GM12878 (cell line): ENCODE results near the gene GZMB. TPM values are rescaled to one million over a fixed set of nuclear protein-coding genes. Genes with fewer than 3 reads are reported as not detected.

ENCODE experiments used
- ATAC-seq: fragments of 200-7000 bp; cut with Tn5 transposase; 3 replicates; pipeline ENCODE4 v1.9.1; 2020; ENCODE audit warnings: mild to moderate bottlenecking, moderate library complexity
- BruUV-seq: library from RNA; stranded (reverse); fragments of 400-500 nt; replicated peaks from 2 replicates; lab custom pipeline; 2021; lab: Mats Ljungman, UMichigan
- CTCF ChIA-PET: fragments of 300-600 bp; sonication (Branson Sonifier 250); formaldehyde crosslinking; extraction: SDS; loops from one replicate; lab custom pipeline; 2021; ENCODE audit warnings: inconsistent platforms; lab: Yijun Ruan, JAX
- POLR2A ChIA-PET: fragments of 350-600 bp; formaldehyde crosslinking; extraction: SDS; loops from one replicate; lab custom pipeline; 2021; ENCODE audit warnings: inconsistent platforms; lab: Charles Lee
- RAD21 ChIA-PET: fragments of 300-600 bp; sonication (Branson Sonifier 250); formaldehyde crosslinking; loops from one replicate; lab custom pipeline; 2023; ENCODE audit warnings: antibody characterized with exemption; ENCODE audit not compliant: unreplicated experiment; lab: Charles Lee
- SMC1A ChIA-PET: fragments of 300-600 bp; sonication (Branson Sonifier 250); formaldehyde crosslinking; loops from one replicate; lab custom pipeline; 2023; ENCODE audit not compliant: unreplicated experiment, uncharacterized antibody; lab: Charles Lee
- DNase-seq: peaks from one replicate; pipeline ENCODE4 v3.0.0-alpha.2; 2011; ENCODE audit warnings: low read depth, low spot score
- FAIRE-seq: peaks from 3 replicates; lab custom pipeline; 2011; peaks lifted over from hg19 to GRCh38; lab: Jason Lieb, UNC
- H2AFZ ChIP-seq: 2 replicates; pipeline ENCODE4 v1.6.0; 2011; ENCODE audit warnings: low read depth, low read length, control low read depth; ENCODE audit not compliant: control insufficient read depth
- H3K27ac ChIP-seq: 2 replicates; pipeline ENCODE4 v1.5.1; 2011; ENCODE audit warnings: control low read depth; ENCODE audit not compliant: control insufficient read depth, insufficient read depth
- H3K27me3 ChIP-seq, 2 experiments: replicated peaks in 1 of 2; 2 replicates each; pipeline versions ENCODE4 v1.6.0 to v1.6.1; 2011; ENCODE audit warnings: low read length in 1 of 2; ENCODE audit not compliant: control insufficient read depth in 2 of 2, insufficient read depth in 2 of 2
- H3K36me3 ChIP-seq, 2 experiments: 2 replicates each; pipeline ENCODE4 v1.5.1; 2011; ENCODE audit warnings: low read length in 1 of 2; ENCODE audit not compliant: control insufficient read depth in 2 of 2, insufficient read depth in 2 of 2
- H3K4me1 ChIP-seq: 2 replicates; pipeline ENCODE4 v1.6.1; 2011; ENCODE audit warnings: mild to moderate bottlenecking, low read length, moderate library complexity, mixed read lengths; ENCODE audit not compliant: control insufficient read depth, insufficient read depth
- H3K4me2 ChIP-seq: 2 replicates; pipeline ENCODE4 v1.6.0; 2011; ENCODE audit warnings: control low read depth; ENCODE audit not compliant: control insufficient read depth, insufficient read depth
- H3K4me3 ChIP-seq: fragments of 200-600 bp; sonication (generic); 2 replicates; pipeline ENCODE4 v1.5.1; 2016
- H3K79me2 ChIP-seq: 2 replicates; pipeline ENCODE4 v1.6.0; 2011; ENCODE audit warnings: low read length; ENCODE audit not compliant: control insufficient read depth, insufficient read depth
- H3K9ac ChIP-seq: 2 replicates; pipeline ENCODE4 v1.8.0; 2011; ENCODE audit warnings: low read length, control low read depth, mixed read lengths; ENCODE audit not compliant: control insufficient read depth, insufficient read depth
- H3K9me3 ChIP-seq: replicated peaks from 3 replicates; pipeline ENCODE4 v1.5.1; 2011; ENCODE audit warnings: mild to moderate bottlenecking, low read length; ENCODE audit not compliant: control insufficient read depth, insufficient read depth
- H4K20me1 ChIP-seq: 2 replicates; pipeline ENCODE4 v1.6.0; 2011; ENCODE audit not compliant: control insufficient read depth, insufficient read depth
- BRCA1 ChIP-seq: IDR thresholded peaks from 2 replicates; pipeline ENCODE4 v1.6.1; 2011; ENCODE audit warnings: low read depth, low read length, improper control_type of control experiment
- CHD2 ChIP-seq: IDR thresholded peaks from 2 replicates; pipeline ENCODE4 v1.6.1; 2011; ENCODE audit warnings: low read depth, low read length, improper control_type of control experiment, borderline replicate concordance
- CTCF ChIP-seq, 3 experiments: IDR thresholded peaks in 2 of 3; conservative IDR thresholded peaks in 1 of 3; 2 replicates each; pipeline ENCODE4 v1.5.1; 2011; ENCODE audit warnings: low read depth in 3 of 3, low read length in 3 of 3, mild to moderate bottlenecking in 3 of 3, control low read depth in 2 of 3, moderate library complexity in 2 of 3, inconsistent platforms in 1 of 3, mixed read lengths in 1 of 3; ENCODE audit not compliant: control insufficient read depth in 2 of 3, insufficient read depth in 1 of 3; ENCODE audit errors: extremely low read depth in 1 of 3
- HDAC6 ChIP-seq: fragments of 200-600 bp; sonication (generic); IDR thresholded peaks from one replicate; pipeline ENCODE4 v1.8.0; 2017; ENCODE audit warnings: antibody characterized with exemption; ENCODE audit not compliant: unreplicated experiment
- HDGF ChIP-seq: fragments of 450-650 bp; IDR thresholded peaks from 2 replicates; pipeline ENCODE4 v1.6.1; 2016; ENCODE audit warnings: antibody characterized with exemption
- IKZF2 ChIP-seq, 2 experiments: fragments of 450-650 bp; IDR thresholded peaks; 2 replicates each; pipeline ENCODE4 v1.6.1; 2017; ENCODE audit warnings: mild to moderate bottlenecking in 2 of 2, moderate library complexity in 2 of 2
- IRF5 ChIP-seq: fragments of 450-650 bp; IDR thresholded peaks from 2 replicates; pipeline ENCODE4 v1.6.1; 2017; ENCODE audit warnings: borderline replicate concordance
- POLR2A ChIP-seq: IDR thresholded peaks from 2 replicates; pipeline ENCODE4 v1.6.1; 2011; ENCODE audit warnings: low read depth, mild to moderate bottlenecking, low read length
- RELB ChIP-seq: fragments of 450-650 bp; IDR thresholded peaks from 2 replicates; pipeline ENCODE4 v1.6.1; 2017; ENCODE audit warnings: low read depth, mild to moderate bottlenecking, moderate library complexity
- RFX5 ChIP-seq: IDR thresholded peaks from 2 replicates; pipeline ENCODE4 v1.6.1; 2011; ENCODE audit warnings: low read depth, low read length, improper control_type of control experiment
- SKIL ChIP-seq: fragments of 450-650 bp; IDR thresholded peaks from 2 replicates; pipeline ENCODE4 v1.6.1; 2017; ENCODE audit warnings: mild to moderate bottlenecking, low read depth, inconsistent platforms; ENCODE audit not compliant: poor library complexity, severe bottlenecking
- SMC3 ChIP-seq: IDR thresholded peaks from 2 replicates; pipeline ENCODE4 v1.6.1; 2011; ENCODE audit warnings: low read length, improper control_type of control experiment, borderline replicate concordance
- TARDBP ChIP-seq: IDR thresholded peaks from 2 replicates; pipeline ENCODE4 v1.6.1; 2016; ENCODE audit warnings: borderline replicate concordance
- TCF12 ChIP-seq: IDR thresholded peaks from 2 replicates; pipeline ENCODE4 v1.6.1; 2011; ENCODE audit warnings: low read depth, mild to moderate bottlenecking, low read length
- YBX1 ChIP-seq: fragments of 450-650 bp; IDR thresholded peaks from 2 replicates; pipeline ENCODE4 v1.6.1; 2016; ENCODE audit warnings: antibody characterized with exemption
- WGBS: methylation state at CpG from one replicate; pipeline ENCODE4 v1.1.6; 2016; ENCODE audit warnings: low lambda C conversion rate; ENCODE audit not compliant: insufficient replicate concordance, insufficient coverage; ENCODE audit errors: missing lambda C conversion rate; 5-methylcytosine and 5-hydroxymethylcytosine counted together
- in situ Hi-C: fragments of 300-500 bp; cut with MboI; formaldehyde crosslinking; loops from 9 replicates; pipeline ENCODE4 v1.14.3; 2018; ENCODE audit warnings: mixed read lengths
- intact Hi-C: fragments of 100-400 bp; cut with micrococcal nuclease; formaldehyde crosslinking; loops from one replicate; pipeline ENCODE4 v1.14.2; 2022; ENCODE audit not compliant: unreplicated experiment
- polyA plus RNA-seq, 11 experiments: library from polyadenylated mRNA; depleted of rRNA in 4 of 11; unstranded in 6 of 11; stranded (reverse) in 5 of 11; fragments of >200 nt; fragmentation: Nextera tagmentation in 4 of 11; fragmentation: Illumina TruSeq in 1 of 11; extraction: Ambion mirVana in 4 of 11; extraction: Trizol in 1 of 11; gene quantifications; 1 replicate in 1 of 11; 2 replicates in 10 of 11; pipeline versions ENCODE4 v1.2.1 to v1.2.3, GENCODE V29; 2011 to 2016; ENCODE audit warnings: inconsistent platforms in 2 of 11, missing spikeins in 2 of 11, low read depth in 1 of 11
- total RNA-seq, 4 experiments: library from RNA; depleted of rRNA in 3 of 4; stranded (reverse); fragments of >200 nt in 3 of 4; fragmentation: Illumina TruSeq in 1 of 4; extraction: Trizol in 1 of 4; gene quantifications; 2 replicates each; pipeline versions ENCODE4 v1.2.1 to v1.2.3, GENCODE V29; 2013 to 2021

The GZMB gene
- total and polyA plus RNA-seq, 10 of the 15 experiments (the other 5 are each of a cell fraction or from before 2014, with no cell fraction given), result 0.19 to 0.87 (median 0.38) TPM; not detected in 7

GRCh38 chr14:24605435-24606190 lies 28.4 kb downstream of the GZMB start:
- no peaks in the 10 kb centered on the region for H3K79me2 ChIP-seq
- ATAC-seq, result peak; percentile 98
- H3K9ac ChIP-seq, result no peak overlapping the region
- in situ Hi-C loops (loop anchor here (5.0 kb wide), 1 partner anchor 72 kb away; no protein-coding TSS in a partner anchor), intact Hi-C loops (loop anchor here (1.0 to 10.0 kb wide), 2 partner anchors 74 to 121 kb away; no protein-coding TSS in a partner anchor)
- H3K27ac ChIP-seq, result no peak overlapping the region
- H3K4me2 ChIP-seq, result no peak overlapping the region
- H2AFZ ChIP-seq, result no peak overlapping the region
- ChIA-PET CTCF (interaction anchor here (0.6 to 5.0 kb wide), 17 partner anchors 9 to 795 kb away, joined by 3 to 41 read pairs (median 5); no protein-coding TSS in a partner anchor), POLR2A (interaction anchor here (1.5 kb wide), 1 partner anchor 67 kb away, joined by 4 read pairs; no protein-coding TSS in a partner anchor), RAD21 (interaction anchor here (0.8 to 2.0 kb wide), 4 partner anchors 70 to 104 kb away, joined by 4 to 8 read pairs (median 6); no protein-coding TSS in a partner anchor), SMC1A (interaction anchor here (0.9 to 1.3 kb wide), 7 partner anchors 68 to 104 kb away, joined by 3 to 7 read pairs (median 5); no protein-coding TSS in a partner anchor)
- BruUV-seq, result no TSS peak
- H4K20me1 ChIP-seq, result no peaks in the 10 kb centered on the region
- H3K9me3 ChIP-seq, result no peaks in the 10 kb centered on the region
- H3K36me3 ChIP-seq, result no peaks in the 10 kb centered on the region
- 45% methylated on average over 3 of the region's 3 CpGs for WGBS
- H3K27me3 ChIP-seq, result no peaks in the 10 kb centered on the region
- peaks cover 8% of the 10 kb centered on the region for H3K4me1 ChIP-seq
- no peak overlapping the region for H3K4me3 ChIP-seq
- FAIRE-seq, result no peak
- DNase-seq, result no peak
- TF ChIP-seq RELB, result no peak
- TF ChIP-seq POLR2A, result no peak
- no peak for TF ChIP-seq HDAC6
- TF ChIP-seq SKIL, result no peak
- TF ChIP-seq TCF12, result 0 out of 2 replicates have a peak, but pooled peaks have one; percentile 38
- TF ChIP-seq IRF5, result no peak
- TF ChIP-seq YBX1, result no peak
- TF ChIP-seq CHD2, result no peak
- peak; percentile 73 to 98 (median 97) for TF ChIP-seq CTCF (IDR thresholded peaks at IDR 0.05 in 2 of 3, conservative IDR thresholded peaks at IDR 0.05 in 1 of 3; ENCODE audit: control insufficient read depth in 2 of 3, extremely low read depth in 1 of 3, insufficient read depth in 1 of 3, low read depth in 3 of 3, low read length in 3 of 3)
- peak; percentile 69 for TF ChIP-seq SMC3
- TF ChIP-seq BRCA1, result no peak
- no peak for TF ChIP-seq HDGF
- no peak for TF ChIP-seq RFX5
- TF ChIP-seq TARDBP, result no peak
- no peak for TF ChIP-seq IKZF2 (IDR thresholded peaks at IDR 0.05)
